ENCODE results near the gene TGM6.

The TGM6 gene

GRCh38 chr20:2386516-2387179 lies 5.9 kb downstream of the TGM6 start:
- no peak for DNase-seq (ENCODE audit: low read depth in 1 of 2, low spot score in 1 of 2)
- Histone ChIP-seq H3K27ac (replicated peaks) (no peak overlapping the region), H3K4me3 (replicated peaks; ENCODE audit: insufficient read depth, low read length) (no peak overlapping the region), H3K27me3 (ENCODE audit: insufficient read depth, poor library complexity, severe bottlenecking) (no peaks in the 10 kb centered on the region)
- TF ChIP-seq SPI1 (IDR thresholded peaks at IDR 0.05; ENCODE audit: borderline replicate concordance, low read depth) (no peak), REST (IDR thresholded peaks at IDR 0.05; ENCODE audit: insufficient replicate concordance, low read depth) (no peak), GABPA (IDR thresholded peaks at IDR 0.05; ENCODE audit: low read depth) (no peak), POLR2AphosphoS5 (IDR thresholded peaks at IDR 0.05; ENCODE audit: low read depth) (no peak)
- TF ChIP-seq, protein P1, sequence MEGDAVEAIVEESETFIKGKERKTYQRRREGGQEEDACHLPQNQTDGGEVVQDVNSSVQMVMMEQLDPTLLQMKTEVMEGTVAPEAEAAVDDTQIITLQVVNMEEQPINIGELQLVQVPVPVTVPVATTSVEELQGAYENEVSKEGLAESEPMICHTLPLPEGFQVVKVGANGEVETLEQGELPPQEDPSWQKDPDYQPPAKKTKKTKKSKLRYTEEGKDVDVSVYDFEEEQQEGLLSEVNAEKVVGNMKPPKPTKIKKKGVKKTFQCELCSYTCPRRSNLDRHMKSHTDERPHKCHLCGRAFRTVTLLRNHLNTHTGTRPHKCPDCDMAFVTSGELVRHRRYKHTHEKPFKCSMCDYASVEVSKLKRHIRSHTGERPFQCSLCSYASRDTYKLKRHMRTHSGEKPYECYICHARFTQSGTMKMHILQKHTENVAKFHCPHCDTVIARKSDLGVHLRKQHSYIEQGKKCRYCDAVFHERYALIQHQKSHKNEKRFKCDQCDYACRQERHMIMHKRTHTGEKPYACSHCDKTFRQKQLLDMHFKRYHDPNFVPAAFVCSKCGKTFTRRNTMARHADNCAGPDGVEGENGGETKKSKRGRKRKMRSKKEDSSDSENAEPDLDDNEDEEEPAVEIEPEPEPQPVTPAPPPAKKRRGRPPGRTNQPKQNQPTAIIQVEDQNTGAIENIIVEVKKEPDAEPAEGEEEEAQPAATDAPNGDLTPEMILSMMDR (IDR thresholded peaks at IDR 0.05; ENCODE audit: insufficient read depth, low read length), result no peak

DNA sequence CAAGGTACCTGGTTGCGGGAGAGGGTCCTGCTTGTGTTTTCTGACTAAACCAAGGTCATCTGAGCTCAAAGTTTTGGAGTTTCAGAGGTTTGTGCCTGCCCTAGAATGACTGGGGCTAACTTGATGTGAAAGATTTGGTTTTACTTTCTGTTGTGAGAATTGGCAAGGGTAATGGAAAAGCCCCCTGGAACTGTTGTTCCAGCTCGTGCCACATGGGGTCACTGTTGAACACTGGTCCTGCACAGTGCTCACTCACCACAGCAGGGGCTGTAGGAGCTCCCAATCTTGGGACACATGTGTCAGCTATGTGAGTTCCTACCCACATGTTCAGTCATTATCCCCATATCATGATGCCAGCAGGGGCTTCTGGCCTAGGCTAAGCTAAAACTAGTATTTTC lies 6.5 kb downstream of the TGM6 start:
- DNase-seq (ENCODE audit: low read depth in 1 of 2, low spot score in 1 of 2), result peak in 1 of 2 experiments; percentile 5
- H3K27ac ChIP-seq (replicated peaks), result no peak overlapping the region
- no peaks in the 10 kb centered on the region for H3K27me3 ChIP-seq (ENCODE audit: insufficient read depth, poor library complexity, severe bottlenecking)
- no peak overlapping the region for H3K4me3 ChIP-seq (replicated peaks; ENCODE audit: insufficient read depth, low read length)
- TF ChIP-seq SPI1 (IDR thresholded peaks at IDR 0.05; ENCODE audit: borderline replicate concordance, low read depth) (no peak), POLR2AphosphoS5 (IDR thresholded peaks at IDR 0.05; ENCODE audit: low read depth) (no peak)
- TF ChIP-seq, protein P1 (IDR thresholded peaks at IDR 0.05; ENCODE audit: insufficient read depth, low read length), result peak; percentile 51

GRCh38 chr20:2387580-2387979 lies 6.9 kb downstream of the TGM6 start:
- Histone ChIP-seq H3K27me3 (ENCODE audit: insufficient read depth, poor library complexity, severe bottlenecking) (no peaks in the 10 kb centered on the region), H3K4me3 (replicated peaks; ENCODE audit: insufficient read depth, low read length) (no peak overlapping the region), H3K27ac (replicated peaks) (no peak overlapping the region)
- no peak for TF ChIP-seq SPI1 (IDR thresholded peaks at IDR 0.05; ENCODE audit: borderline replicate concordance, low read depth)
- no peak for TF ChIP-seq POLR2AphosphoS5 (IDR thresholded peaks at IDR 0.05; ENCODE audit: low read depth)
- no peak for TF ChIP-seq REST (IDR thresholded peaks at IDR 0.05; ENCODE audit: insufficient replicate concordance, low read depth)
- no peak for TF ChIP-seq GABPA (IDR thresholded peaks at IDR 0.05; ENCODE audit: low read depth)
- TF ChIP-seq, protein P1 (IDR thresholded peaks at IDR 0.05; ENCODE audit: insufficient read depth, low read length), result no peak
- no peak for DNase-seq (ENCODE audit: low read depth in 1 of 2, low spot score in 1 of 2)

Measured in HL-60 (cell line).